GM18511 (cell line): Measurements from ENCODE around the gene FOXK1.
"Not testable (repeated sequence)": the region's sequence is repeated elsewhere in the genome, so short reads cannot be mapped to it uniquely, and the experiment has no call there.

Source experiments
- ATAC-seq: cut with Tn5 transposase; IDR thresholded peaks from one replicate; pipeline ENCODE4 v1.9.1; 2021; ENCODE audit warnings: mild to moderate bottlenecking, moderate library complexity; ENCODE audit not compliant: unreplicated experiment

The FOXK1 gene

GRCh38 chr7:4681886-4682620 is at the start of gene FOXK1:
Gene FOXK1, plus strand, starts transcription at chr7:4682295. Its CDS starts 14 bp downstream, at chr7:4682309.
- peak; percentile 71 for ATAC-seq

GRCh38 chr7:4633012-4633411 is 49.1 kb upstream of the FOXK1 start:
- no peak for ATAC-seq

GRCh38 chr7:4634166-4634565 is 47.9 kb upstream of the FOXK1 start:
- no peak for ATAC-seq

GRCh38 chr7:4638781-4639575 is 43.1 kb upstream of the FOXK1 start:
- ATAC-seq = no peak

- peak; percentile 47 for ATAC-seq
Observed at GRCh38 chr7:4641091-4641666, 40.9 kb upstream of the FOXK1 start.

- peak; percentile 80 for ATAC-seq
Observed at GRCh38 chr7:4641667-4642467, 40.2 kb upstream of the FOXK1 start.

GRCh38 chr7:4642468-4643203 is 39.5 kb upstream of the FOXK1 start:
- ATAC-seq = no peak

GRCh38 chr7:4643204-4643471 is 39.0 kb upstream of the FOXK1 start:
- not testable (repeated sequence) for ATAC-seq

- ATAC-seq = no peak
Observed at GRCh38 chr7:4645246-4645645, 36.8 kb upstream of the FOXK1 start.

GRCh38 chr7:4648111-4648510 is 34.0 kb upstream of the FOXK1 start:
- ATAC-seq = no peak

GRCh38 chr7:4650433-4651047 is 31.6 kb upstream of the FOXK1 start:
- ATAC-seq = no peak

- ATAC-seq = no peak
Observed at GRCh38 chr7:4653771-4654170, 28.3 kb upstream of the FOXK1 start.

GRCh38 chr7:4655311-4655710 is 26.8 kb upstream of the FOXK1 start:
- no peak for ATAC-seq

GRCh38 chr7:4655896-4656295 is 26.2 kb upstream of the FOXK1 start:
- no peak for ATAC-seq

- ATAC-seq = no peak
Observed at GRCh38 chr7:4657640-4658417, 24.3 kb upstream of the FOXK1 start.

GRCh38 chr7:4659551-4660286 is 22.4 kb upstream of the FOXK1 start:
- no peak for ATAC-seq

GRCh38 chr7:4661871-4662270 is 20.2 kb upstream of the FOXK1 start:
- ATAC-seq = no peak

GRCh38 chr7:4663239-4664018 is 18.7 kb upstream of the FOXK1 start:
- no peak for ATAC-seq
